ENCODE results near the gene RPUSD1.
"Not testable (repeated sequence)": the region's sequence is repeated elsewhere in the genome, so short reads cannot be mapped to it uniquely, and the experiment has no call there.

Gene RPUSD1

DNA sequence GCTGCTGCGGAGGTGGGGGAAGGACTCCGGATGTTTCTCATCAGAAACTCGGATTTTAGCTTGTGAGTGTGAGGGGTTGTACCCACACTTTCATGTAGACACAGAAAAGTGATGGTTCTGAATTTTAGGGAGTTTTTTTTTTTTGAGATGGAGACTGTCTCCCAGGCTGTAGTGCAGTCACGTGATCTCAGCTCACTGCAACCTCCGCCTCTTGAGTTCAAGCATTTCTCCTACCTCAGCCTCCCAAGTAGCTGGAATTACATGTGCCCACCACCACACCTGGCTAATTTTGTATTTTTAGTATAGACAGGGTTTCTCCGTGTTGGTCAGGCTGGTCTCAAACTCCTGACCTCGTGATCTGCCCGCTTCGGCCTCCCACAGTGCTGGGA lies 34.7 kb upstream of the RPUSD1 start:
- Mint-ChIP-seq H3K9me3 (no peaks in the 10 kb centered on the region), H3K27ac (no peak overlapping the region), H3K27me3 (peaks cover 9% of the 10 kb centered on the region), H3K4me1 (peaks cover 9% of the 10 kb centered on the region), H3K4me3 (no peak overlapping the region), H3K36me3 (no peaks in the 10 kb centered on the region)

DNA sequence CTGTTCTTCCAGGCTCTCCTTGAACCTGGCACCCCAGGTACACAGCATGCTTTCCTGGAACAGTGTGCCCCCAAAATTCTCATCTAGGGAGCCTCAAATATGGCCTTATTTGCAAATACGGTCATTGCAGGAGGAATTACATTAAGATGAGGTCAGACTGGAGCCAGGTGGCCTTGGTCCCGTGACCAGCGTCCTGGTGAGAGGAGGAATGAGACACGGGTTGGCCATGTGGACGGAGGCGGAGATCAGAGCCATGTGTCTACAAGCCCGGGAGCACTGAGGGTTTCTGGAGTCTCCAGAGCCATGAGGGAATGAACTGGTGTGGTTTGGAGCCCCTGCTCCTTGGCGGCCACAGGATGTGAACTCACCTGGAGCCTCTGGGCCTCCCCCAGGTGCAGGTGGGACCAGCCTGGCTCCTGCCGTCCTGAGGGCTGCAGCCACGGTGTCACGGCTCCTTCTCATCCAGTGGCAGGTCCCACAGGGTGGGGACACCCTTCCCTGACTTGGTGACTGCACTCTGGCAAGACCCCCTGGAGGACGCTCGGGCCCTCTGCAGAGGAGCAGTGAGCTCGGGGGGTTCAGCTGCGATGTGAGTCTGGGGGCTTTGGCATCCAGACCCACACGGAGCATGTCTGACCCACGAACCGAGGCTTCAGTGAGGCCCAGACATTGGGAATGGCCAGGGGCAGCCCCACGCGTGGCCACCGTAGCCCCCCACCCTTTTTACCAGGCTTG lies 34.2 kb upstream of the RPUSD1 start:
- Mint-ChIP-seq H3K27me3 (peaks cover 9% of the 10 kb centered on the region), H3K36me3 (no peaks in the 10 kb centered on the region), H3K4me3 (no peak overlapping the region), H3K4me1 (peaks cover 9% of the 10 kb centered on the region), H3K9me3 (no peaks in the 10 kb centered on the region), H3K27ac (no peak overlapping the region)

- Mint-ChIP-seq H3K4me3 (no peak overlapping the region), H3K9me3 (no peaks in the 10 kb centered on the region), H3K27me3 (peaks cover 9% of the 10 kb centered on the region), H3K36me3 (no peaks in the 10 kb centered on the region), H3K4me1 (peaks cover 9% of the 10 kb centered on the region), H3K27ac (no peak overlapping the region)
Measured at GRCh38 chr16:821751-822150, 33.6 kb upstream of the RPUSD1 start.

GRCh38 chr16:820748-821147 lies 32.6 kb upstream of the RPUSD1 start:
- no peak overlapping the region for H3K27ac Mint-ChIP-seq
- H3K4me1 Mint-ChIP-seq, result peaks cover 9% of the 10 kb centered on the region
- no peaks in the 10 kb centered on the region for H3K36me3 Mint-ChIP-seq
- H3K9me3 Mint-ChIP-seq, result no peaks in the 10 kb centered on the region
- no peak overlapping the region for H3K4me3 Mint-ChIP-seq
- H3K27me3 Mint-ChIP-seq, result peaks cover 8% of the 10 kb centered on the region

DNA sequence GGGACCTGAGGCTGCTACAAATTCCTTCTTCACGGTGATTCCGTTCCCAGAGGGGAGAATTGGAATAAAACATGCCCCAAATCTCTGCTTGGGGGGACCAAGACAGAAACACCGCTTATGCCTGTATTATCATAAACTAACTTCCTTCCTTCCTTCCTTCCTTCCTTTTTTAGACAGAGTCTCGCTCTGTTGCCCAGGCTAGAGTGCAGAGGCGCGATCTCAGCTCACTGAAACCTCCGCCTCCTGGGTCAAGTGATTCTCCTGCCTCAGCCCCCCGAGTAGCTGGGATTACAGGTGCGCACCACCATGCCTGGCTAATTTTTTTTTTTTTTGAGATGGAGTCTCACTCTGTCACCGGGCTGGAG lies 31.8 kb upstream of the RPUSD1 start:
- not testable (repeated sequence) for H3K27me3 Mint-ChIP-seq, H3K9me3 Mint-ChIP-seq, H3K4me1 Mint-ChIP-seq, H3K4me3 Mint-ChIP-seq, H3K36me3 Mint-ChIP-seq, H3K27ac Mint-ChIP-seq

DNA sequence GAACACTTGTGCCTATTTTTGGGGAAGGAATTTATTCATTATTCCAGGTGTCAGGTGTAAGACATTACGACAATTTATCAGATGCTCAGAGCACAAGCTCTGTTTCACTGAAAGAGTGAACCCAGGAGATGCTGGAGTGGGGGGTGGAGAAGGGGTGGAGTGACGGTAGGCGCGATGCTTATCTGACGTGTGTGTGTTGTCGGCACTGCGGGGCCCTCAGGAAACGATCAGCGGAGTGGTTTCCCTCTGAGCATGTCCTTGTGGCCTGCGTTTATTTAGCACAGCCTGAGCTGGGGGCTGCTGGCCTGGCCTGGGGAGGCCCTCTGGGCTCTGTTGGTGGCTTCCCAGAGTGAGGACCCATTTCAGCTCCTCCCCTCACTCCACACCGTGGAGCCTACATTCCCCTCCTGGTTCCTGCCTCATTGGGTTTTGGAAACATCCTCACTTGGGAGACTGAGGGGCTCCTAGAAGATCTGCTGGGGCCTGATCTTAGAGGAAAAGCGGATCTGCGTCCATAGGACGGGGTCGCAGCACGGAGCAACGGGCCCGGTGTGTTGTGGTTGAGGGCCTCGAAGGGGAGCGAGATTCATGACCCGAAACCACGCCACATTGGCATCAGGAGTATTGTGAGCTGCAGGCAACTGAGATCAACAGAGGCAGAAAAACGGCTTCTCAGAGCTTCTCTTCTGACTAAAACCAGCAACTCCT lies 31.3 kb upstream of the RPUSD1 start:
- Mint-ChIP-seq H3K9me3 (no peaks in the 10 kb centered on the region), H3K4me1 (peaks cover 9% of the 10 kb centered on the region), H3K36me3 (no peaks in the 10 kb centered on the region), H3K27me3 (peaks cover 10% of the 10 kb centered on the region), H3K4me3 (no peak overlapping the region), H3K27ac (no peak overlapping the region)

- no peak overlapping the region for H3K27ac Mint-ChIP-seq
- H3K4me3 Mint-ChIP-seq, result no peak overlapping the region
- H3K27me3 Mint-ChIP-seq, result peaks cover 11% of the 10 kb centered on the region
- no peaks in the 10 kb centered on the region for H3K9me3 Mint-ChIP-seq
- peaks cover 12% of the 10 kb centered on the region for H3K4me1 Mint-ChIP-seq
- no peaks in the 10 kb centered on the region for H3K36me3 Mint-ChIP-seq
Measured at GRCh38 chr16:818592-818991, 30.4 kb upstream of the RPUSD1 start.

DNA sequence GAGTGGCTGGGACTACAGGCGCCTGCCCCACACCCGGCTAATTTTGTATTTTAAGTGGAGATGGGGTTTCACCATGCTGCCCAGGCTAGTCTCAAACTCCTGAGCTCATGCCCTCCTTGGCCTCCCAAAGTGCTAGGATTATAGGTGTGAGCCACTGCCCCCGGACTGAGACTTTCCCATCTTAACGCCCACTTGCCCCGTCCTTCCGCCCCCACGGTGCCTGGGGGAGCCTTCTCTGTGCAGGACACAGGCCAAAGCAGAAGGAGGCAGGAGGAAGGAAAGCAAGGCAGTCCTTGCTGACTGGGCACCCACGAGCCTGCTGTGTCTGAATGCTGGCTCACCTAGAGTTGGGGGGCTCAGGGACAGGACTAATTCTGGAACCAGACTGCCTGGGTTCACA lies 30.0 kb upstream of the RPUSD1 start:
- Mint-ChIP-seq H3K27me3 (peaks cover 11% of the 10 kb centered on the region), H3K4me3 (no peak overlapping the region), H3K27ac (no peak overlapping the region), H3K9me3 (no peaks in the 10 kb centered on the region), H3K36me3 (no peaks in the 10 kb centered on the region), H3K4me1 (peaks cover 12% of the 10 kb centered on the region)

GRCh38 chr16:817001-817906 lies 29.1 kb upstream of the RPUSD1 start:
- Mint-ChIP-seq H3K4me3 (no peak overlapping the region), H3K27ac (no peak overlapping the region), H3K4me1 (peaks cover 15% of the 10 kb centered on the region), H3K36me3 (no peaks in the 10 kb centered on the region), H3K9me3 (no peaks in the 10 kb centered on the region), H3K27me3 (peaks cover 15% of the 10 kb centered on the region)

- Mint-ChIP-seq H3K27me3 (peaks cover 10% of the 10 kb centered on the region), H3K9me3 (no peaks in the 10 kb centered on the region), H3K4me1 (peaks cover 15% of the 10 kb centered on the region), H3K27ac (no peak overlapping the region), H3K4me3 (no peak overlapping the region), H3K36me3 (no peaks in the 10 kb centered on the region)
Measured at GRCh38 chr16:815861-816260, 27.7 kb upstream of the RPUSD1 start.

GRCh38 chr16:814974-815373 lies 26.8 kb upstream of the RPUSD1 start:
- H3K27me3 Mint-ChIP-seq, result peaks cover 9% of the 10 kb centered on the region
- H3K36me3 Mint-ChIP-seq, result no peaks in the 10 kb centered on the region
- peaks cover 13% of the 10 kb centered on the region for H3K4me1 Mint-ChIP-seq
- no peak overlapping the region for H3K27ac Mint-ChIP-seq
- no peak overlapping the region for H3K4me3 Mint-ChIP-seq
- no peaks in the 10 kb centered on the region for H3K9me3 Mint-ChIP-seq

GRCh38 chr16:813916-814412 lies 25.8 kb upstream of the RPUSD1 start:
- peaks cover 10% of the 10 kb centered on the region for H3K4me1 Mint-ChIP-seq
- H3K9me3 Mint-ChIP-seq, result no peaks in the 10 kb centered on the region
- no peak overlapping the region for H3K4me3 Mint-ChIP-seq
- no peak overlapping the region for H3K27ac Mint-ChIP-seq
- no peaks in the 10 kb centered on the region for H3K36me3 Mint-ChIP-seq
- peaks cover 9% of the 10 kb centered on the region for H3K27me3 Mint-ChIP-seq

- Mint-ChIP-seq H3K27ac (no peak overlapping the region), H3K4me3 (peak overlapping the region; percentile 20), H3K27me3 (peaks cover 9% of the 10 kb centered on the region), H3K36me3 (no peaks in the 10 kb centered on the region), H3K4me1 (peaks cover 16% of the 10 kb centered on the region), H3K9me3 (no peaks in the 10 kb centered on the region)
Measured at GRCh38 chr16:813204-813915, 25.2 kb upstream of the RPUSD1 start.

DNA sequence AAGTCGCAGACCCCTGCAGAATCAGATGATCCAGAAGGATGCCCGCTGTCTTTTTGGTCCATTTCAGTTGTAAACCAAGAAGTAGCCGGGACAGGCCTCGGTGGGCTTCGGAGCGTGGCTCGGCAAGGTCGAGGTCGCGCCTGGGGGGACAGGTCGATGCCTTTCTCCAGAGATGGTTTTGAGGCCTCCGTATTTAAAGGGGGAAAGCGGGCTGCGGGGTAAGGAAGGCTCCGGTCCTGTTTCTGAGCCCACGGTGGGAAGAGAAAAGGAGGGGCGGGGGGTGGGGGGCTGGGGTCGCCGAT lies 19.9 kb upstream of the RPUSD1 start:
- H3K27me3 Mint-ChIP-seq, result peaks cover 4% of the 10 kb centered on the region
- no peaks in the 10 kb centered on the region for H3K9me3 Mint-ChIP-seq
- H3K4me3 Mint-ChIP-seq, result peak overlapping the region; percentile 97
- no peaks in the 10 kb centered on the region for H3K36me3 Mint-ChIP-seq
- peaks cover 19% of the 10 kb centered on the region for H3K4me1 Mint-ChIP-seq
- H3K27ac Mint-ChIP-seq, result peak overlapping the region; percentile 95

GRCh38 chr16:807347-808084 lies 19.3 kb upstream of the RPUSD1 start:
- H3K9me3 Mint-ChIP-seq, result no peaks in the 10 kb centered on the region
- H3K36me3 Mint-ChIP-seq, result no peaks in the 10 kb centered on the region
- peaks cover 16% of the 10 kb centered on the region for H3K4me1 Mint-ChIP-seq
- no peaks in the 10 kb centered on the region for H3K27me3 Mint-ChIP-seq
- H3K27ac Mint-ChIP-seq, result peak overlapping the region; percentile 95
- H3K4me3 Mint-ChIP-seq, result peak overlapping the region; percentile 97
